HEK293T (cell line): Measurements from ENCODE around the gene CARM1.

Experiments
- CTCF ChIA-PET: fragments of 350-600 bp; formaldehyde crosslinking; extraction: SDS; loops from one replicate; lab custom pipeline; 2021; ENCODE audit warnings: antibody characterized with exemption, inconsistent platforms; lab: Yijun Ruan, JAX
- POLR2A ChIA-PET: fragments of 350-600 bp; formaldehyde crosslinking; extraction: SDS; loops from one replicate; lab custom pipeline; 2020; ENCODE audit warnings: antibody characterized with exemption, inconsistent platforms; lab: Yijun Ruan, JAX
- DNase-seq: peaks from one replicate; pipeline ENCODE4 v3.0.0; 2012; ENCODE audit warnings: mixed read lengths; ENCODE audit errors: extremely low spot score
- ARNT ChIP-seq: fragments of 450-650 bp; IDR thresholded peaks from 2 replicates; pipeline ENCODE4 v1.6.1; 2017; ENCODE audit warnings: mild to moderate bottlenecking
- BHLHE40 ChIP-seq: fragments of 450-650 bp; IDR thresholded peaks from 2 replicates; pipeline ENCODE4 v1.6.1; 2016; ENCODE audit warnings: mild to moderate bottlenecking, moderate library complexity, borderline replicate concordance
- CTBP1 ChIP-seq: fragments of 450-650 bp; IDR thresholded peaks from 2 replicates; pipeline ENCODE4 v1.6.1; 2016; ENCODE audit warnings: borderline replicate concordance
- FOXA1 ChIP-seq: fragments of 450-650 bp; IDR thresholded peaks from 2 replicates; pipeline ENCODE4 v1.6.1; 2016; ENCODE audit warnings: mild to moderate bottlenecking
- FOXK2 ChIP-seq: fragments of 450-650 bp; IDR thresholded peaks from 2 replicates; pipeline ENCODE4 v1.6.1; 2016; ENCODE audit warnings: mild to moderate bottlenecking
- FOXM1 ChIP-seq: fragments of 450-650 bp; IDR thresholded peaks from 2 replicates; pipeline ENCODE4 v1.6.1; 2017; ENCODE audit warnings: mild to moderate bottlenecking, borderline replicate concordance
- HDGF ChIP-seq: fragments of 450-650 bp; IDR thresholded peaks from 2 replicates; pipeline ENCODE4 v1.6.1; 2017; ENCODE audit warnings: antibody characterized with exemption, borderline replicate concordance
- L3MBTL2 ChIP-seq: fragments of 450-650 bp; conservative IDR thresholded peaks from 2 replicates; pipeline ENCODE4 v1.6.1; 2016; ENCODE audit warnings: mild to moderate bottlenecking
- LEF1 ChIP-seq: fragments of 450-650 bp; IDR thresholded peaks from 2 replicates; pipeline ENCODE4 v1.6.1; 2017; ENCODE audit warnings: mild to moderate bottlenecking, borderline replicate concordance
- NFRKB ChIP-seq: fragments of 450-650 bp; IDR thresholded peaks from 2 replicates; pipeline ENCODE4 v1.6.1; 2016; ENCODE audit warnings: mild to moderate bottlenecking, moderate library complexity
- PKNOX1 ChIP-seq: fragments of 450-650 bp; IDR thresholded peaks from 2 replicates; pipeline ENCODE4 v1.6.1; 2016
- SP1 ChIP-seq: fragments of 450-650 bp; IDR thresholded peaks from 2 replicates; pipeline ENCODE4 v1.6.1; 2017
- SUZ12 ChIP-seq: fragments of 450-650 bp; IDR thresholded peaks from 2 replicates; pipeline ENCODE4 v1.6.1; 2016; ENCODE audit warnings: mild to moderate bottlenecking
- TARDBP ChIP-seq: fragments of 450-650 bp; IDR thresholded peaks from 2 replicates; pipeline ENCODE4 v1.6.1; 2016
- ZNF384 ChIP-seq: fragments of 450-650 bp; IDR thresholded peaks from 2 replicates; pipeline ENCODE4 v1.6.1; 2016

The CARM1 gene

GRCh38 chr19:10921199-10921909 lies 50.0 kb downstream of the CARM1 start:
- ChIA-PET CTCF (no interaction called here), POLR2A (interaction anchor here (1.5 kb wide), 1 partner anchor 49 kb away, joined by 3 read pairs; no protein-coding TSS in a partner anchor)
- TF ChIP-seq PKNOX1 (no peak), L3MBTL2 (no peak), ZNF384 (no peak), FOXM1 (no peak)
- no peak for DNase-seq

GRCh38 chr19:10921910-10922637 lies 50.7 kb downstream of the CARM1 start:
- CTCF ChIA-PET = no interaction called here
- TF ChIP-seq FOXA1 (no peak), SUZ12 (no peak), SP1 (no peak), ARNT (no peak), LEF1 (no peak), FOXK2 (no peak), ZNF384 (no peak), FOXM1 (no peak), NFRKB (no peak), HDGF (no peak), L3MBTL2 (no peak)
- POLR2A ChIA-PET = interaction anchor here (1.0 to 1.5 kb wide), 2 partner anchors 50 to 51 kb away, joined by 3 read pairs; no protein-coding TSS in a partner anchor
- DNase-seq = no peak

- CTCF ChIA-PET = no interaction called here
- no peak for DNase-seq
- POLR2A ChIA-PET = interaction anchor here (1.0 kb wide), 1 partner anchor 52 kb away, joined by 3 read pairs; no protein-coding TSS in a partner anchor
- no peak for TF ChIP-seq ARNT
- no peak for TF ChIP-seq ZNF384
Observed at GRCh38 chr19:10922638-10923014, 51.3 kb downstream of the CARM1 start.

- TF ChIP-seq LEF1 = no peak
- no peak for TF ChIP-seq SUZ12
- no peak for TF ChIP-seq HDGF
- TF ChIP-seq L3MBTL2 = no peak
- no peak for TF ChIP-seq PKNOX1
- TF ChIP-seq SP1 = no peak
- no peak for TF ChIP-seq FOXM1
- no peak for TF ChIP-seq ZNF384
- TF ChIP-seq ARNT = no peak
- TF ChIP-seq FOXA1 = no peak
- TF ChIP-seq NFRKB = no peak
- ChIA-PET POLR2A (interaction anchor here (1.0 kb wide), 1 partner anchor 53 kb away, joined by 3 read pairs; no protein-coding TSS in a partner anchor), CTCF (no interaction called here)
- no peak for DNase-seq
Observed at GRCh38 chr19:10923260-10924112, 52.1 kb downstream of the CARM1 start.

GRCh38 chr19:10924597-10924996 lies 53.2 kb downstream of the CARM1 start:
- ChIA-PET POLR2A (no interaction called here), CTCF (no interaction called here)
- TF ChIP-seq NFRKB (no peak), FOXM1 (no peak), CTBP1 (no peak), TARDBP (no peak), ARNT (no peak), ZNF384 (no peak), FOXA1 (no peak), SUZ12 (no peak), SP1 (no peak), L3MBTL2 (no peak), BHLHE40 (no peak), HDGF (no peak), LEF1 (no peak), PKNOX1 (no peak)
- DNase-seq = no peak
